Neural cell (in vitro differentiated cells): ENCODE measurements around the gene DCC. TPM values are rescaled to one million over a fixed set of nuclear protein-coding genes. Genes with fewer than 3 reads are reported as not detected.

Experiments used
- H2AFZ ChIP-seq: fragments of 200-600, 300-800 bp; sonication (generic), shearing (Covaris generic); 2 replicates; pipeline ENCODE4 v1.6.0; 2014; ENCODE audit warnings: low read depth, mild to moderate bottlenecking, antibody characterized with exemption, low read length, moderate library complexity
- H3F3A ChIP-seq: fragments of 200-600 bp; shearing (Covaris generic); 2 replicates; pipeline ENCODE4 v1.6.1; 2016; ENCODE audit warnings: mild to moderate bottlenecking, moderate library complexity, mixed read lengths, antibody characterized with exemption, low read length; ENCODE audit not compliant: insufficient read depth, poor library complexity, severe bottlenecking
- H3K27ac ChIP-seq: fragments of 200-600, 300-800 bp; sonication (generic), shearing (Covaris generic); 2 replicates; pipeline ENCODE4 v1.5.1; 2014; ENCODE audit warnings: mild to moderate bottlenecking, low read length, moderate library complexity
- H3K27me3 ChIP-seq: fragments of 300-800, 200-600 bp; sonication (generic), shearing (Covaris generic); 2 replicates; pipeline ENCODE4 v1.6.0; 2014; ENCODE audit warnings: mild to moderate bottlenecking, low read depth, low read length, moderate library complexity; ENCODE audit not compliant: insufficient read depth
- H3K36me3 ChIP-seq: fragments of 300-800, 200-600 bp; sonication (generic), shearing (Covaris generic); 2 replicates; pipeline ENCODE4 v1.5.1; 2014; ENCODE audit warnings: mild to moderate bottlenecking, antibody characterized with exemption, low read length, moderate library complexity; ENCODE audit not compliant: insufficient read depth
- H3K4me2 ChIP-seq: fragments of 300-800, 200-600 bp; sonication (generic), shearing (Covaris generic); 2 replicates; pipeline ENCODE4 v1.6.0; 2014; ENCODE audit warnings: mild to moderate bottlenecking, low read length
- H3K4me3 ChIP-seq: fragments of 300-800, 200-600 bp; sonication (generic), shearing (Covaris generic); 2 replicates; pipeline ENCODE4 v1.5.1; 2014; ENCODE audit warnings: mild to moderate bottlenecking, low read length, moderate library complexity
- H3K79me2 ChIP-seq: fragments of 200-600 bp; shearing (Covaris generic); replicated peaks from 2 replicates; pipeline ENCODE4 v1.6.0; 2014; ENCODE audit warnings: mild to moderate bottlenecking, low read length, moderate library complexity; ENCODE audit not compliant: insufficient read depth
- H3K9ac ChIP-seq: fragments of 300-800, 200-600 bp; sonication (generic), shearing (Covaris generic); 2 replicates; pipeline ENCODE4 v1.6.1; 2016; ENCODE audit warnings: mild to moderate bottlenecking, low read length, mixed read lengths
- H3K9me2 ChIP-seq: fragments of 200-600 bp; shearing (Covaris generic); 2 replicates; pipeline ENCODE4 v1.6.1; 2016; ENCODE audit warnings: mild to moderate bottlenecking, low read length, mixed read lengths; ENCODE audit not compliant: insufficient read depth
- H3K9me3 ChIP-seq: fragments of 200-600, 300-800 bp; sonication (generic), shearing (Covaris generic); 2 replicates; pipeline ENCODE4 v1.6.1; 2016; ENCODE audit warnings: mild to moderate bottlenecking, mixed run types, low read length, moderate library complexity, mixed read lengths
- H4K20me1 ChIP-seq: fragments of 200-600 bp; shearing (Covaris generic); 2 replicates; pipeline ENCODE4 v1.6.1; 2016; ENCODE audit warnings: mild to moderate bottlenecking, mixed run types; ENCODE audit not compliant: insufficient read depth
- CTCF ChIP-seq: fragments of 450-650 bp; IDR thresholded peaks from 2 replicates; pipeline ENCODE4 v1.5.1; 2014; ENCODE audit warnings: antibody characterized with exemption, mild to moderate bottlenecking, moderate library complexity; ENCODE audit not compliant: poor library complexity, severe bottlenecking
- EP300 ChIP-seq: fragments of 450-650 bp; conservative IDR thresholded peaks from 2 replicates; pipeline ENCODE4 v1.6.1; 2014; ENCODE audit warnings: antibody characterized with exemption, mild to moderate bottlenecking, moderate library complexity; ENCODE audit not compliant: poor library complexity, severe bottlenecking
- EZH2 ChIP-seq: fragments of 200-600, 300-800 bp; shearing (Covaris generic), sonication (generic); IDR thresholded peaks from 2 replicates; pipeline ENCODE4 v1.6.1; 2014; ENCODE audit warnings: antibody characterized with exemption, low read length, borderline replicate concordance, mild to moderate bottlenecking; ENCODE audit not compliant: insufficient read depth, poor library complexity, severe bottlenecking
- POLR2AphosphoS5 ChIP-seq: IDR thresholded peaks from 2 replicates; pipeline ENCODE4 v1.6.1; 2012
- RAD21 ChIP-seq: fragments of 450-650 bp; conservative IDR thresholded peaks from 2 replicates; pipeline ENCODE4 v1.6.1; 2014; ENCODE audit warnings: antibody characterized with exemption, mild to moderate bottlenecking, moderate library complexity
- SMC3 ChIP-seq: fragments of 450-650 bp; conservative IDR thresholded peaks from 2 replicates; pipeline ENCODE4 v1.6.1; 2014; ENCODE audit warnings: antibody characterized with exemption, mild to moderate bottlenecking, moderate library complexity; ENCODE audit not compliant: poor library complexity
- TAF1 ChIP-seq: IDR thresholded peaks from 2 replicates; pipeline ENCODE4 v1.6.1; 2012; ENCODE audit warnings: low read depth
- polyA plus RNA-seq: library from polyadenylated mRNA; depleted of rRNA; stranded (reverse); fragments of >200 nt; gene quantifications from 2 replicates; pipeline ENCODE4 v1.2.3, GENCODE V29; 2014
- TF ChIP-seq, protein P1 (sequence below): IDR thresholded peaks from 2 replicates; pipeline ENCODE4 v1.6.1; 2012; ENCODE audit warnings: borderline replicate concordance

Gene DCC
- polyA plus RNA-seq, 1 donor from 2014 or later = 40.7 TPM

- H3F3A ChIP-seq = no peaks in the 10 kb centered on the region
- H3K27ac ChIP-seq = no peak overlapping the region
- no peaks in the 10 kb centered on the region for H3K9me3 ChIP-seq
- H3K4me3 ChIP-seq = no peak overlapping the region
- H3K79me2 ChIP-seq = no peaks in the 10 kb centered on the region
- H3K9ac ChIP-seq = no peak overlapping the region
- no peak for TF ChIP-seq TAF1
- TF ChIP-seq RAD21 = no peak
- no peak for TF ChIP-seq EP300
- no peak for TF ChIP-seq SMC3
- TF ChIP-seq CTCF = no peak
- TF ChIP-seq EZH2 = no peak
- TF ChIP-seq, protein P1, sequence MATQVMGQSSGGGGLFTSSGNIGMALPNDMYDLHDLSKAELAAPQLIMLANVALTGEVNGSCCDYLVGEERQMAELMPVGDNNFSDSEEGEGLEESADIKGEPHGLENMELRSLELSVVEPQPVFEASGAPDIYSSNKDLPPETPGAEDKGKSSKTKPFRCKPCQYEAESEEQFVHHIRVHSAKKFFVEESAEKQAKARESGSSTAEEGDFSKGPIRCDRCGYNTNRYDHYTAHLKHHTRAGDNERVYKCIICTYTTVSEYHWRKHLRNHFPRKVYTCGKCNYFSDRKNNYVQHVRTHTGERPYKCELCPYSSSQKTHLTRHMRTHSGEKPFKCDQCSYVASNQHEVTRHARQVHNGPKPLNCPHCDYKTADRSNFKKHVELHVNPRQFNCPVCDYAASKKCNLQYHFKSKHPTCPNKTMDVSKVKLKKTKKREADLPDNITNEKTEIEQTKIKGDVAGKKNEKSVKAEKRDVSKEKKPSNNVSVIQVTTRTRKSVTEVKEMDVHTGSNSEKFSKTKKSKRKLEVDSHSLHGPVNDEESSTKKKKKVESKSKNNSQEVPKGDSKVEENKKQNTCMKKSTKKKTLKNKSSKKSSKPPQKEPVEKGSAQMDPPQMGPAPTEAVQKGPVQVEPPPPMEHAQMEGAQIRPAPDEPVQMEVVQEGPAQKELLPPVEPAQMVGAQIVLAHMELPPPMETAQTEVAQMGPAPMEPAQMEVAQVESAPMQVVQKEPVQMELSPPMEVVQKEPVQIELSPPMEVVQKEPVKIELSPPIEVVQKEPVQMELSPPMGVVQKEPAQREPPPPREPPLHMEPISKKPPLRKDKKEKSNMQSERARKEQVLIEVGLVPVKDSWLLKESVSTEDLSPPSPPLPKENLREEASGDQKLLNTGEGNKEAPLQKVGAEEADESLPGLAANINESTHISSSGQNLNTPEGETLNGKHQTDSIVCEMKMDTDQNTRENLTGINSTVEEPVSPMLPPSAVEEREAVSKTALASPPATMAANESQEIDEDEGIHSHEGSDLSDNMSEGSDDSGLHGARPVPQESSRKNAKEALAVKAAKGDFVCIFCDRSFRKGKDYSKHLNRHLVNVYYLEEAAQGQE = no peak
- TF ChIP-seq POLR2AphosphoS5 = no peak
- no peaks in the 10 kb centered on the region for H4K20me1 ChIP-seq
- no peak overlapping the region for H3K4me2 ChIP-seq
- no peak overlapping the region for H2AFZ ChIP-seq
- no peaks in the 10 kb centered on the region for H3K36me3 ChIP-seq
- no peaks in the 10 kb centered on the region for H3K9me2 ChIP-seq
- no peaks in the 10 kb centered on the region for H3K27me3 ChIP-seq
These were observed 1196.9 kb downstream of the DCC start for GRCh38 chr18:53536908-53537307.

- Histone ChIP-seq H3K36me3 (no peaks in the 10 kb centered on the region), H3K9me2 (no peaks in the 10 kb centered on the region), H3K27me3 (no peaks in the 10 kb centered on the region), H3F3A (no peaks in the 10 kb centered on the region), H3K4me2 (no peak overlapping the region), H2AFZ (no peak overlapping the region), H3K79me2 (no peaks in the 10 kb centered on the region), H3K27ac (no peak overlapping the region), H3K4me3 (no peak overlapping the region), H3K9ac (no peak overlapping the region), H3K9me3 (no peaks in the 10 kb centered on the region), H4K20me1 (no peaks in the 10 kb centered on the region)
- TF ChIP-seq, protein P1 = no peak
- TF ChIP-seq TAF1 = no peak
These were observed 1201.9 kb downstream of the DCC start for GRCh38 chr18:53541924-53542323.
